Activated CD8-positive, alpha-beta memory T cell treated with anti-CD3 and anti-CD28 coated beads for 4 hours (primary cell): ENCODE results near the gene RAB27A.
"Not testable (repeated sequence)": the region's sequence is repeated elsewhere in the genome, so short reads cannot be mapped to it uniquely, and the experiment has no call there.

Experiments used
- DNase-seq, 2 donors: peaks; one replicate each; pipeline ENCODE4 v3.0.0-alpha.2; 2020; ENCODE audit warnings: low read depth in 2 of 2

RAB27A gene

DNA sequence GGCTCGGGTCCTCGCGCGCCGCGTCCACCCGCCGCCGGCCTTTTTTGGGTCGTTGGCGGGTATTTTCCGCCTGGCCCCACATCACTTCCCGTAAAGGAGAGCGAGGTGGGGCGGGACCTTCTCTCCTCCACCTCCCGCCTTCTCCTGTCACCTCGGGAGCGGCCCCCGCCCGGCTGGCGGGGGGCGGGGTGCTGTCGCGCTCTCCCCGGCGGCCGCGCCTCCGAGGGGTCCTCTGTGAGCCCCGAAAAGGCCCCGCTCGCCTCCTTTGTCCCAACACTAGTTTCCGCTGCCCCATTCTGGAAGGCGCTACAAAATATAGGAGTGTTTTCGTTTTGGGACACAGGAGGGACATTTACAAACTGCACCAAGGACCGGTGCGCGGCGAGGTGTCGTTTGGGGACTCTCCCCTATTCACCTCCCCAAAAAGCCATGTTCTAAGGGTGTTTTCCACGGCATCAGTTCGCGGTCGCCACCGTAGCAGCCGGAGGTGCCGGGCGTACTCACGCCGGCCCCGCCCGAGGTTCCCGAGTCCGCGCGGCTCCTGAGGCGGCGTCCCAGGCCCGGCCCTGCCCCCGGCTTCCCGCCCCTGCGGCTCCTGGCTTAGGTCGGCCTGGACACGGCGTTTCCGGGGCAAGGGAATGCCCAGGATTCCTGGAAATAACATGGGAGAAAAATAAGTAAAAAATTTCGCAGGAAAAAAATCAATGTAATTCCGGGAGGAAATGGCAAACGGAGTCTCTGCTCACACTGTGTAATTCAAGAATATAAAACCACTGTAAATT, at the start of gene RAB27A:
TSS of gene RAB27A (minus strand) at position 68 of the 782 bp plus-strand sequence. CDS start 54,879 bp downstream, outside the sequence.
- peak; percentile 53 to 70 for DNase-seq

DNA sequence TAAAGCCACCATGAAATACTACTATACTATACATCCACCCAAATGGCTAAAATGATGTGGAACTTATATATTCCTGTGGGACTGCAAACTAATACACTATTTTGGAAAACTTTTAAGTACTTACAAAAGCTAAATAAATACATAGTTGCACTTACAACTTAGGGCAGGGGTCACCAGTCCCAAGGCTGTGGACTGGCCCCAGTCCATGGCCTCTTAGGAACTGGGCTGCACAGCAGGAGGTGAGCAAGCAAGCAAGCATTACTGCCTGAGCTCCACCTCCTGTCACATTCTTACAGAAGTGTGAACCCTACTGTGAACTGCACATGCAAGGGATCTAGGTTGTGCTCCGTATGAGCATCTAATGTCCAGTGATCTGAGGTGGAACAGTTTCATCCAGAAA, 47.5 kb upstream of the RAB27A start:
- DNase-seq, result no peak

- no peak for DNase-seq
These were observed 45.4 kb upstream of the RAB27A start for GRCh38 chr15:55334997-55335396.

- no peak for DNase-seq
These were observed 44.8 kb upstream of the RAB27A start for GRCh38 chr15:55334371-55334770.

DNA sequence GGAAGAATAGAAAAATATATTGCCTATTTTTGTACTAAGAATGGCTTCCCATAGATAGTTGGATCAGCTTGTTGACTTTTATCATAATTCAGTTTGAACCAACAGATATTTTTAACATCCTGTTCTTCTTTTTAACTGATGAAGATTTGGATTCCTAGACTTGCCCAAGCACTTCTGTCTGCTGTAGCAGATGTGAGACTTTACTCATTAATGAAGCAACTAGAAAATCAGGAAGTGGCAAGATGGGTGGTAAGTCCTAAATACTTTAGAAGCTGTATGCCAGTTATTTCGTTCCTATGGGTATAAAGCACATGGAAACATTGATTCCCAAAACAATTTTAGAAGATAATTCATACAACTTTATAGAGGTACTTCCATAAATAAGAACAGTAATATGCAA, 37.8 kb upstream of the RAB27A start:
- DNase-seq, result no peak

- DNase-seq, result no peak
These were observed 32.9 kb upstream of the RAB27A start for GRCh38 chr15:55322467-55322866.

- DNase-seq, result no peak
These were observed 31.4 kb upstream of the RAB27A start for GRCh38 chr15:55320963-55321362.

DNA sequence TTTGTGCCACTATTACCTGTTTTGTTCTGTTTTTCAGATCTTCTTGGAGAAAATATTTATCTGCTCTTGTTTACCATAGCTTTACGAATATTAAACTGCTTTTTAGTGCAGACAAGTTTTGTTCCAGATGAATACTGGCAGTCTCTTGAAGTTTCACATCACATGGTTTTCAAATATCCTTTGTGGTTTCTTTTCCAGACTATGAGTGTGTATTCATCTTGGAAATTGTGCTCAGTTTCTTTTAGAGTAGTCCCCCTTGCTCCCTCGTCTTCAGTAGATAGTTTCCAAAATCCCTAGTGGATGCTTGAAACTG, 30.6 kb upstream of the RAB27A start:
- no peak for DNase-seq

- no peak for DNase-seq
These were observed 30.1 kb upstream of the RAB27A start for GRCh38 chr15:55319537-55320237.

DNA sequence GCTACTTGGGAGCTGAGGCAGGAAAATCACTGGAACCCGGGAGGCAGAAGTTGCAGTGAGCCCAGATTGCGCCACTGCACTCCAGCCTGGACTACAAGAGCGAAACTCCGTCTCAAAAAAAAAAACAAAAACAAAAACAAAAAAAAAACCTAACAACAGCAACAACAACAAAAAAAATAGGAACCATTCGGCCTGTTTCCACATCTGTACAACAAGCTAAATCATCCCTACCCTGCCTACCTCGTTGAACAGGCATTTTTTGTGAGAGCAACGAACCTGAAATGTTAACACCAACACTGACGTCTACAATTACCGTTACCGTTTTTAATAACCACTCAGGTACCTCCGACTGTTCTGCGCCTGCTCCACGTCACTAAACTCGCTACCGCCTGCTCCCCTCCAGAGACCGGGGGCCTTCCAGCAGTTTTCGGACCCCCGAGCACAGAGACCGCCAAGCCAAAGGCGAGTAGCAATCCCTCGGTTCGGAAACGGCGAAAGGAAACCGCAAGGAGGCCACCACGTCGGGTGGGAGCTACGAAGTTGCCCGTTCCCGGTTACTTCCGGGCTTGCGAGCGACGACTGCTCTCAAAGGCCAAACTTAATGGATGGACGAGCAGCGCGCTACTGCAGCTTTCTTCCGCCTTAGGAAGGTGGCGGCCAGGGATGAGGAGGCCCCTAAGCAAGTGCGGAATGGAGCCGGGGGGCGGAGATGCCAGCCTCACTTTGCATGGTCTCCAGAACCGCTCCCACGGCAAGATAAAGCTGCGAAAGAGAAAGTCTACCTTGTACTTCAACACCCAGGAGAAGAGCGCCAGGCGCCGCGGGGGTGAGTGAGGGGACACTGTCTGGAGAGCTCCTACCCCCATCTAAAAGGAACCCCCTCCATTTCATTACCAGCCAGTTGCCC, 29.2 kb upstream of the RAB27A start, which contains the start of the genes PIGB and PIGBOS1:
TSS of gene PIGB (plus strand) at position 635 of the 907 bp plus-strand sequence. CDS start at position 664, 29 bp downstream.
TSS of gene PIGBOS1 (minus strand) at position 536 of the 907 bp plus-strand sequence. CDS start 1,331 bp downstream, outside the sequence.
- peak; percentile 48 to 51 for DNase-seq

DNA sequence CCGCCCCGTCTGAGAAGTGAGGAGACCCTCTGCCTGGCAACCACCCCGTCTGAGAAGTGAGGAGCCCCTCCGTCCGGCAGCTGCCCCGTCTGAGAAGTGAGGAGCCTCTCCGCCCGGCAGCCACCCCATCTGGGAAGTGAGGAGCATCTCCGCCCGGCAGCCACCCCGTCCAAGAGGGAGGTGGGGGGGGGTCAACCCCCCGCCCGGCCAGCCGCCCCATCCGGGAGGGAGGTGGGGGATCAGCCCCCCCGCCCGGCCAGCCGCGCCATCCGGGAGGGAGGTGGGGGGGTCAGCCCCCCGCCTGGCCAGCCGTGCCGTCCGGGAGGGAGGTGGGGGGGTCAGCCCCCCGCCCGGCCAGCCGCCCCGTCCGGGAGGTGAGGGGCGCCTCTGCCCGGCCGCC, 13.2 kb upstream of the RAB27A start:
- not testable (repeated sequence) for DNase-seq

GRCh38 chr15:55297315-55297714, 7.7 kb upstream of the RAB27A start:
- no peak for DNase-seq

- DNase-seq, result peak; percentile 68 to 74
These were observed 980 bp upstream of the RAB27A start for GRCh38 chr15:55290528-55291057.

- no peak for DNase-seq
These were observed 435 bp downstream of the RAB27A start for GRCh38 chr15:55289011-55289745.

DNA sequence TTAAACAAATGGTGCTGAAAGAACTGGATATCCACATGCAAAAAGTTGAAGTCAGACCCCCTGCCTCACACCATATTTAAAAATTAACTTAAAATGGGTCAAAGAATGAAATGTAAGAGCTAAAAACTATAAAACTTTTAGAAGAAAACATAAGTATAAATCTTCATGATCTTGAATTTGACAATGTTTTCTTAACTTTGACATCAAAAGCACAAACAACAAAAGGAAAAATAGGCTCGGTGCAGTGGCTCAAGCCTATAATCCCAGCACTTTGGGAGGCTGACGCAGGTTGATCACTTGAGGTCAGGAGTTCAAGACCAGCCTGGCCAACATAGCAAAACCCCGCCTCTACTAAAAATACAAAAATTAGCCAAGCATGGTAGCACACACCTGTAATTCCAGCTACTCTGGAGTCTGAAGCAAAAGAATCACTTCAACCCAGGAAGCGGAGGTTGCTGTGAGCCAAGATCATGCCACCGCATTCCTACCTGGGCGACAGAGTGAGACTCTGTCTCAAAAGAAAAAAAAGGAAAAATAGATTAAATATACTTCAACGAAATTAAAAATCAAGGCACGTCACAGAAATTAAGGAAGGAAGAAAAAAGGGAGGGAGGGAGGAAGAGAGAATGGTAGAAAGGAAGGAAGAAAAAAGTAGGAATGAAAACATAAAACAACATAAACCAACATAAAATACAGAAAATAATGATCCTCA, 1.5 kb downstream of the RAB27A start:
- DNase-seq, result no peak

DNA sequence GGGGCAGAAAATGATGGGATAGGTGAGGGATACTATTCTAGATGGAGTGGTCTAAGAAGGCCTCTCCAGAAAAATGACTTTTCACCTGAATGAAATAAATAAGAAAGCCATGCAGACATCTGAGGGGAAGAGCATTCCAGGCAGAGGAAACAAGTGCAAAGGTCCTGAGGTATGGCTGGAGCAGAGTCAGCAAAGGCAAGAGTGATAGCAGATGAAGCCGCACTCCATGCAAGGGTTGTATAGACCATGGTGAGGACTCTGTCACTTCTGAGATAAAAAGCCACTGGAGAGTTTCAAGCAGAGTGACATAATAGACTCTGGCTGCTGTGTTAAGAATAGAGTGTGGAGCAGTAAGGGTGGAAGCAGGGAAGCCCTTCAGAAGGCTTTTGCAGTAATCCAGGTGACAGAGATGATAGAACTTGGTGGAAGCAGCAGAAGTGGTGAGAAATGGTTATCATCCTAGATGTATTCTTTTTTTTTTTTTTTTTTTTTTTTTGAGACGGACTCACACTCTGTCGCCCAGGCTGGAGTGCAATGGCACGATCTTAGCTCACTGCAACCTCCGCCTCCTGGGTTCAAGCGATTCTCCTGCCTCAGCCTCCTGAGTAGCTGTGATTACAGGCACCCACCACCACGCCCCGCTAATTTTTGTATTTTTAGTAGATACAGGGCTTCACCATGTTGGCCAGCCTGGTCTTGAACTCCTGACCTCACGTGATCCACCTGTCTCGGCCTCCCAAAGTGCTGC, 3.0 kb downstream of the RAB27A start:
- not testable (repeated sequence) for DNase-seq

DNA sequence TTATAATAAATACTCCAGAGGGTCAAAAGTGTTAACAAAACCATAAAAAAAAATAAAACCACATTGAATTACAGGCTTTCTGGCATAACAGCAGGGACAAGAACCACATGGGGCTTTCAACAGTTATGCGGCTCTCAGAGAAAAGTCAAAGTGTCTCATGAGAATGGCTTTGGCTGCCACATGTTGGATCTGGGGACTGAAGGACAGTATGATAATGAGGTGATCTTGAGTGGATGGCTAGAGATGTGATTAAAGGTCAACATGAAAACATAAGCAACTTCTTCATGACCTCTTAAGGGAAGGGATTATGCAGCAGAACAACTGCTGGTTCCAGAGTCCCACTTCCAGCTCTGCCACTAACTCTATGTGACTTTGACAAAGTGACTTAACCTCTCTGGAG, 5.2 kb downstream of the RAB27A start:
- no peak for DNase-seq

GRCh38 chr15:55283379-55284147, 6.0 kb downstream of the RAB27A start:
- DNase-seq, result no peak

DNA sequence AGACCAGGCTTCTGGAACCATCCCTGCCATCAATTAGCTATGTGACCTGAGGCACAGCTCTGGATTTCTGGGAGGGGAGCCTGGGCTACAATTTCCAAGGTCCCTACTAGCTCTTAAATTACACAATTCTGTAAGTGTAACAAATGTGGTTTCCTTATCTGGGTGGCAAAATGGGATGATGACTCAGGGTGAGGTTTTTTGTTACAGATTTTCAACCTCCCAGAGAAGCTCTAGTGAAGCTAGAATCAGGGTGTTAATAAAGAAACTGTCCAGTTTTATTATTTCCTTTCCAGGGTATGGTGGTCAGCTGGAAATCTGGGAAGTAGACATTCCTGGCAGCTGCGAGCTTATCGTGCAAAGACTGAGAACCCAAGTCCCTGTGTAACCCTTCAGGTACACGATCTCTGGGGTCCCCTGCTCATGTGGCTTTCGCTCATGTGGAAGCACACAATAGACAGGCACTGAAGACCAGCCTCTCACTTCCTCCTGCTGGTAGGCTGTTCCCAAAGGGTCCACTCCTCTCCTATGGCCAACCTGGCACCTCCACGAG, 7.3 kb downstream of the RAB27A start:
- no peak for DNase-seq
